ENCODE results near the gene JUP.

JUP gene

DNA sequence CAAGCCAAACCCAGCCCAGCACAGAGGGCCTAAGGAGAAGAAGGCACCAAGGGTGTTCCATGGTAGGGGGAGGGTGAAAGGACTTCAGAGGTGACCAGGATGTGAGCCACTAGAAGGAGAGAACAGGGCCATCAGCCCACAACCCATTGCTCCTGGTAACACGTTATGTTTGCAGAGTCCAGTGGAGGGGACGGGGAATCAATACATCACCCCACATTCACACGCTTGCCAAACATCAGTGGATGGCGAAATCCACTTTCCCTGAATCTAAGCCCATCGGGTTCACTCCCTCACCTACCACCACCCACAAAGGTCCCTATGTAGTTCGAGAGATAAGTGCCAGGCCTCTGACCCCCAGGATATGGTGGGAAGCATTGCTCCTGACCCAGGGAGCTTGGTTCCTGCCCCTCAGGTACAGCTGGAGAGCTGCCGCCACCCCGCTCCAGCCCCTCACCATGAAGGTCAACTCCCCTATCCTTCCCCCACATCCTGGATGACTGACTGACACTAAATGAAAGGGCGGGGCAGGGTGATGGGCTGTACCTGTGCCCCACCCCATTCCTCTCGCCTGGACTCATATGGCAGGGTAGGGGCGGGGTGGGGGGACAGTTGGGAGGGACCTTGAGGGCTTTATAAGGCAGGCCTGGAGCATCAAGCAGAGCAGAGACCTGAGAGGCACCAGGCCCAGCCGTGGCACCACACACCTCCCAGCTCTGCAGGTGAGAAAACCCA is 74.7 kb downstream of the JUP start, which contains the start of gene GAST:
TSS of gene GAST (plus strand) at position 663 of the 732 bp plus-strand sequence. CDS start 3,106 bp downstream, outside the sequence.
- no peak for DNase-seq

GRCh38 chr17:41710472-41711090 is 75.9 kb downstream of the JUP start:
- peak; percentile 56 for DNase-seq

- no peak for DNase-seq
These were observed 78.5 kb downstream of the JUP start for GRCh38 chr17:41707803-41708669.

- DNase-seq, result no peak
These were observed 81.1 kb downstream of the JUP start for GRCh38 chr17:41705271-41705991.
